K562 (cell line): Measurements from ENCODE around the gene TTBK2. TPM values are rescaled to one million over a fixed set of nuclear protein-coding genes. Genes with fewer than 3 reads are reported as not detected.

Source experiments
- ATAC-seq: fragments of 200-7000 bp; cut with Tn5 transposase; 3 replicates; pipeline ENCODE4 v1.9.1; 2020; ENCODE audit warnings: moderate library complexity
- BruUV-seq: library from RNA; stranded (reverse); fragments of 400-500 nt; replicated peaks from 2 replicates; lab custom pipeline; 2021; lab: Mats Ljungman, UMichigan
- CTCF ChIA-PET: fragments of 300-600 bp; formaldehyde crosslinking; extraction: SDS; loops from one replicate; lab custom pipeline; 2021; ENCODE audit warnings: low intra/inter-chr PET ratio; lab: Yijun Ruan, JAX
- POLR2A ChIA-PET: fragments of 300-600, 350-650 bp; sonication (Branson Sonifier 250); formaldehyde crosslinking; extraction: SDS; loops from one replicate; lab custom pipeline; 2021; ENCODE audit warnings: antibody characterized with exemption, inconsistent platforms; lab: Yijun Ruan, JAX
- DNase-seq, 4 experiments: peaks; one replicate each; pipeline versions ENCODE4 v3.0.0 to v3.0.0-alpha.2; 2011 to 2018; ENCODE audit warnings: low spot score in 3 of 4, mixed read lengths in 3 of 4; ENCODE audit errors: extremely low read depth in 1 of 4
- FAIRE-seq: peaks from 2 replicates; lab custom pipeline; 2011; peaks lifted over from hg19 to GRCh38; lab: Jason Lieb, UNC
- H2AFZ ChIP-seq: 2 replicates; pipeline ENCODE4 v1.6.0; 2011; ENCODE audit warnings: low read depth, low read length, control low read depth, inconsistent platforms
- H3K27ac ChIP-seq: fragments of 200-600 bp; 3 replicates; pipeline ENCODE4 v1.8.0; 2011; ENCODE audit warnings: low read depth, mild to moderate bottlenecking, control low read depth, inconsistent platforms, low read length, moderate library complexity, mixed read lengths; ENCODE audit errors: extremely low read depth
- H3K27me3 ChIP-seq, 2 experiments: fragments of 300-600 bp in 1 of 2; 2 replicates in 1 of 2; 3 replicates in 1 of 2; pipeline versions ENCODE4 v1.6.0 to v1.8.0; 2011; ENCODE audit warnings: inconsistent platforms in 2 of 2, low read length in 2 of 2, mild to moderate bottlenecking in 1 of 2, mixed read lengths in 1 of 2, moderate library complexity in 1 of 2; ENCODE audit not compliant: control insufficient read depth in 2 of 2, insufficient read depth in 2 of 2
- H3K36me3 ChIP-seq: fragments of 300-600 bp; 3 replicates; pipeline ENCODE4 v1.8.0; 2011; ENCODE audit warnings: mild to moderate bottlenecking, low read length, inconsistent platforms; ENCODE audit not compliant: control insufficient read depth, insufficient read depth
- H3K4me1 ChIP-seq, 2 experiments: fragments of 200-600 bp in 1 of 2; replicated peaks in 1 of 2; 2 replicates in 1 of 2; 3 replicates in 1 of 2; pipeline versions ENCODE4 v1.5.1 to v1.8.0; 2011; ENCODE audit warnings: inconsistent platforms in 2 of 2, low read length in 2 of 2, mild to moderate bottlenecking in 1 of 2, mixed read lengths in 1 of 2, moderate library complexity in 1 of 2; ENCODE audit not compliant: control insufficient read depth in 2 of 2, insufficient read depth in 2 of 2
- H3K4me2 ChIP-seq: 2 replicates; pipeline ENCODE4 v1.6.1; 2011; ENCODE audit warnings: low read length, control low read depth, inconsistent platforms, mixed read lengths; ENCODE audit not compliant: insufficient read depth
- H3K4me3 ChIP-seq: fragments of 200-600 bp; sonication (generic), shearing (Covaris generic); 2 replicates; pipeline ENCODE4 v1.5.1; 2016; ENCODE audit warnings: control low read depth, inconsistent platforms
- H3K79me2 ChIP-seq: fragments of 200-600 bp; 3 replicates; pipeline ENCODE4 v1.8.0; 2011; ENCODE audit warnings: low read length, inconsistent platforms; ENCODE audit not compliant: control insufficient read depth, insufficient read depth
- H3K9ac ChIP-seq, 2 experiments: 2 replicates each; pipeline versions ENCODE4 v1.6.0 to v1.6.1; 2011; ENCODE audit warnings: low read depth in 2 of 2, low read length in 2 of 2, control low read depth in 1 of 2, inconsistent platforms in 1 of 2, mild to moderate bottlenecking in 1 of 2, mixed read lengths in 1 of 2; ENCODE audit not compliant: insufficient read depth in 1 of 2
- H3K9me1 ChIP-seq: one replicate; pipeline ENCODE4 v1.6.0; 2011; ENCODE audit warnings: inconsistent platforms, mild to moderate bottlenecking, low read length, moderate library complexity; ENCODE audit not compliant: control insufficient read depth, insufficient read depth
- H3K9me3 ChIP-seq: replicated peaks from 2 replicates; pipeline ENCODE4 v1.5.1; 2011; ENCODE audit warnings: low read depth, low read length, inconsistent platforms; ENCODE audit not compliant: control insufficient read depth, insufficient read depth
- H4K20me1 ChIP-seq: replicated peaks from 2 replicates; pipeline ENCODE4 v1.6.1; 2011; ENCODE audit warnings: low read length, inconsistent platforms, mixed read lengths; ENCODE audit not compliant: control insufficient read depth, insufficient read depth
- C11orf30 ChIP-seq: fragments of 450-650 bp; IDR thresholded peaks from 2 replicates; pipeline ENCODE4 v1.6.1; 2016; ENCODE audit warnings: low read depth, mild to moderate bottlenecking
- CBX5 ChIP-seq: IDR thresholded peaks from 2 replicates; pipeline ENCODE4 v1.6.1; 2014; ENCODE audit warnings: low read depth, borderline replicate concordance
- CHD4 ChIP-seq: fragments of 200-600 bp; sonication (generic); IDR thresholded peaks from 3 replicates; pipeline ENCODE4 v1.6.1; 2012; ENCODE audit warnings: low read depth, mild to moderate bottlenecking, mixed read lengths, low read length, inconsistent platforms; ENCODE audit not compliant: insufficient read depth, insufficient replicate concordance, poor library complexity, severe bottlenecking
- CREB5 ChIP-seq: fragments of 250-450 bp; sonication (Bioruptor Pico); IDR thresholded peaks from 2 replicates; pipeline ENCODE4 v1.5.0; 2020; ENCODE audit warnings: mild to moderate bottlenecking
- FOXO4 ChIP-seq: fragments of 450-650 bp; formaldehyde crosslinking; IDR thresholded peaks from 2 replicates; pipeline ENCODE4 v1.4.0; 2020; ENCODE audit warnings: mild to moderate bottlenecking, moderate library complexity
- HNRNPLL ChIP-seq: fragments of 200-400 bp; formaldehyde crosslinking; IDR thresholded peaks from 2 replicates; pipeline ENCODE4 v1.6.1; 2017; ENCODE audit warnings: low read length, low read depth, mild to moderate bottlenecking; ENCODE audit not compliant: poor library complexity, severe bottlenecking
- MAFF ChIP-seq: IDR thresholded peaks from 2 replicates; pipeline ENCODE4 v1.6.1; 2012; ENCODE audit warnings: low read length, improper control_type of control experiment
- MAFK ChIP-seq: IDR thresholded peaks from 2 replicates; pipeline ENCODE4 v1.6.1; 2011; ENCODE audit warnings: low read length, improper control_type of control experiment
- NR4A1 ChIP-seq, 2 experiments: fragments of 250-450 bp in 1 of 2; fragments of 450-650 bp in 1 of 2; sonication (Bioruptor Pico) in 1 of 2; IDR thresholded peaks; 2 replicates each; pipeline versions ENCODE4 v1.4.0 to v1.6.1; 2016 to 2020; ENCODE audit warnings: mild to moderate bottlenecking in 2 of 2, missing compliant biosample characterization in 1 of 2, missing genetic modification characterization in 1 of 2, moderate library complexity in 1 of 2
- SAFB2 ChIP-seq: fragments of 200-400 bp; formaldehyde crosslinking; IDR thresholded peaks from 2 replicates; pipeline ENCODE4 v1.6.1; 2018; ENCODE audit warnings: borderline replicate concordance, low read length, low read depth, moderate library complexity; ENCODE audit not compliant: severe bottlenecking
- ZNF316 ChIP-seq: fragments of 450-650 bp; IDR thresholded peaks from 2 replicates; pipeline ENCODE4 v1.6.1; 2016
- in situ Hi-C: fragments of 300-500 bp; cut with MboI; formaldehyde crosslinking; loops from 4 replicates; pipeline ENCODE4 v1.15.0; 2018; ENCODE audit warnings: inconsistent platforms, mixed read lengths
- intact Hi-C: fragments of 100-400 bp; cut with micrococcal nuclease; formaldehyde crosslinking; loops from 2 replicates; pipeline ENCODE4 v1.14.2; 2022
- polyA plus RNA-seq, 8 experiments: library from polyadenylated mRNA; depleted of rRNA in 4 of 8; stranded (reverse) in 5 of 8; unstranded in 3 of 8; fragments of >200 nt; fragmentation: Nextera tagmentation in 2 of 8; fragmentation: Illumina TruSeq in 1 of 8; extraction: Ambion mirVana in 2 of 8; extraction: Trizol in 1 of 8; gene quantifications; 2 replicates each; pipeline versions ENCODE4 v1.2.1 to v1.2.3, GENCODE V29; 2011 to 2014; ENCODE audit warnings: inconsistent platforms in 1 of 8, missing spikeins in 1 of 8
- total RNA-seq, 7 experiments: library from RNA; depleted of rRNA in 6 of 7; stranded (reverse); fragments of >200 nt in 6 of 7; fragmentation: Illumina TruSeq in 2 of 7; extraction: Trizol in 2 of 7; gene quantifications; 2 replicates each; pipeline versions ENCODE4 v1.2.1 to v1.2.3, GENCODE V29; 2011 to 2021; ENCODE audit warnings: low replicate concordance in 1 of 7
- TF ChIP-seq, protein P1 (sequence below): fragments of 250-450 bp; sonication (Bioruptor Pico); IDR thresholded peaks from 2 replicates; pipeline ENCODE4 v1.8.0; 2021; ENCODE audit warnings: moderate library complexity, mild to moderate bottlenecking, inconsistent platforms

TTBK2 gene
- total and polyA plus RNA-seq, 9 of the 15 experiments (the other 6 are each of a cell fraction or from before 2014, with no cell fraction given): 0.89 to 8.0 (median 4.8) TPM

DNA sequence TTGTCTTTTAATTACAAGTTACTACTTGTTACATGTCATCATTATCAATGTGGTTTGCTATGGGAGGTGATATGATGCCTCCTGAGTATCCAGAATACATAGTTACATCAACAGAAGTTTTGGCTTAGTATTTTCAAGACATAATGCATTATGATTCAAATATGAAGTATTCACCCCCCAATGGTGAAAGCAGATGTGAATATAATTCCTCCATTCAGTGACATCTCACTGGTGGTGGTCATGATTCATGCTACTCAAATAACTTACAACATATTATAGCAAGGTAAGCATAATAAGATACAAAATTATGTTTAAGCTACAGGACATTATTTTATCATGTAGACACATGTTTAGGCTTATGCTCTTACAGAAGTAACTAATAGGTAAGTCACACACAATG, 34.9 kb upstream of the TTBK2 start:
- FAIRE-seq: no peak
- no peak overlapping the region for H3K9ac ChIP-seq

More for the DNA sequence above, 34.9 kb upstream of the TTBK2 start:
- intact Hi-C loops: no loop called here
- ATAC-seq (no peak), DNase-seq (no peak)
- CTCF ChIA-PET: no interaction called here
- no peaks in the 10 kb centered on the region for H3K79me2 ChIP-seq
- H3K9me1 ChIP-seq: no peaks in the 10 kb centered on the region
- no peaks in the 10 kb centered on the region for H3K9me3 ChIP-seq
- peaks cover 0 to 10% of the 10 kb centered on the region in 2 experiments; a peak in 3 of 5 replicates for H3K4me1 ChIP-seq
- H3K27ac ChIP-seq: no peak overlapping the region
- H3K36me3 ChIP-seq: peaks cover 82% of the 10 kb centered on the region
- no TSS peak for BruUV-seq
- no peaks in the 10 kb centered on the region for H3K27me3 ChIP-seq
- no peaks in the 10 kb centered on the region for H4K20me1 ChIP-seq
- H3K4me2 ChIP-seq: no peak overlapping the region
- in situ Hi-C loops: no loop called here
- TF ChIP-seq HNRNPLL (no peak), SAFB2 (no peak), FOXO4 (no peak), NR4A1 (CRISPR knock-in tag; IDR thresholded peaks at IDR 0.05) (no peak), NR4A1 (tag; IDR thresholded peaks at IDR 0.05) (no peak), MAFF (peak; percentile 13; the same call in 1 of the 2 replicates), CREB5 (CRISPR knock-in tag) (no peak), MAFK (peak; percentile 50; the same call in 1 of the 2 replicates), CHD4 (no peak), CBX5 (no peak), ZNF316 (peak; percentile 87), C11orf30 (peak; percentile 64)
- TF ChIP-seq, protein P1, sequence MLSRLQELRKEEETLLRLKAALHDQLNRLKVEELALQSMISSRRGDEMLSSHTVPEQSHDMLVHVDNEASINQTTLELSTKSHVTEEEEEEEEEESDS (CRISPR knock-in tag): no peak
- POLR2A ChIA-PET: interaction anchor here (1.4 kb wide), 1 partner anchor 19 kb away, joined by 4 read pairs; no protein-coding TSS in a partner anchor
- no peak overlapping the region for H3K4me3 ChIP-seq
- no peak overlapping the region for H2AFZ ChIP-seq
